ENCODE measurements around the gene CDK16. TPM values are rescaled to one million over a fixed set of nuclear protein-coding genes. Genes with fewer than 3 reads are reported as not detected.

The CDK16 gene
- total and polyA plus RNA-seq, 9 of the 15 experiments (the other 6 are each of a cell fraction or from before 2014, with no cell fraction given) = 3.9 to 104 (median 57.5) TPM

GRCh38 chrX:47247206-47247998, 28.9 kb downstream of the CDK16 start:
- ChIA-PET POLR2A (interaction anchor here (0.6 kb wide), 1 partner anchor 916 kb away, joined by 4 read pairs; no protein-coding TSS in a partner anchor), CTCF (ENCODE audit: low intra/inter-chr PET ratio) (no interaction called here)
- no peaks in the 10 kb centered on the region for H3K79me2 ChIP-seq (ENCODE audit: control insufficient read depth, insufficient read depth, low read length)
- no peaks in the 10 kb centered on the region; a peak in 1 of 5 replicates for H3K4me1 ChIP-seq (replicated peaks in 1 of 2; ENCODE audit: control insufficient read depth in 2 of 2, insufficient read depth in 2 of 2, low read length in 2 of 2)
- no peak overlapping the region for H3K4me3 ChIP-seq
- H2AFZ ChIP-seq (ENCODE audit: low read depth, low read length) = no peak overlapping the region
- WGBS (ENCODE audit: insufficient coverage, low coverage, missing lambda C conversion rate) = 59% methylated on average over 9 of the region's 23 CpGs
- FAIRE-seq = no peak
- H4K20me1 ChIP-seq (replicated peaks; ENCODE audit: control insufficient read depth, insufficient read depth, low read length) = no peaks in the 10 kb centered on the region
- no peaks in the 10 kb centered on the region for H3K27me3 ChIP-seq (ENCODE audit: control insufficient read depth in 2 of 2, insufficient read depth in 2 of 2, low read length in 2 of 2)
- TSS peak; percentile 53 for BruUV-seq (replicated peaks)
- ATAC-seq = no peak
- no peaks in the 10 kb centered on the region for H3K36me3 ChIP-seq (ENCODE audit: control insufficient read depth, insufficient read depth, low read length)
- H3K27ac ChIP-seq (ENCODE audit: extremely low read depth, low read depth, low read length) = no peak overlapping the region
- intact Hi-C loops (cut with micrococcal nuclease) = no loop called here
- no peak for DNase-seq (ENCODE audit: extremely low read depth in 1 of 4, low spot score in 3 of 4)
- no peak overlapping the region for H3K4me2 ChIP-seq (ENCODE audit: insufficient read depth, low read length)
- H3K9me3 ChIP-seq (replicated peaks; ENCODE audit: control insufficient read depth, insufficient read depth, low read depth, low read length) = no peaks in the 10 kb centered on the region
- no peak overlapping the region for H3K9ac ChIP-seq (ENCODE audit: insufficient read depth in 1 of 2, low read depth in 2 of 2, low read length in 2 of 2)
- in situ Hi-C loops (cut with MboI) = no loop called here
- no peaks in the 10 kb centered on the region for H3K9me1 ChIP-seq (ENCODE audit: control insufficient read depth, insufficient read depth, low read length)
- TF ChIP-seq HBP1 (CRISPR knock-in tag; IDR thresholded peaks at IDR 0.05) (no peak), CC2D1A (IDR thresholded peaks at IDR 0.05) (no peak), NBN (IDR thresholded peaks at IDR 0.05; ENCODE audit: low read depth) (no peak), ZMIZ1 (IDR thresholded peaks at IDR 0.05; ENCODE audit: low read depth in 2 of 2, low read length in 2 of 2) (no peak), TOE1 (IDR thresholded peaks at IDR 0.05; ENCODE audit: borderline replicate concordance) (no peak), TOE1 (CRISPR knock-in tag; IDR thresholded peaks at IDR 0.05; ENCODE audit: borderline replicate concordance, low read depth) (no peak), HIVEP1 (CRISPR knock-in tag; IDR thresholded peaks at IDR 0.05) (no peak), HDAC6 (IDR thresholded peaks at IDR 0.05; ENCODE audit: low read depth, low read length) (no peak), ZNF584 (CRISPR knock-in tag; IDR thresholded peaks at IDR 0.05; ENCODE audit: low read depth) (no peak), ARID2 (IDR thresholded peaks at IDR 0.05) (no peak), ZKSCAN8 (CRISPR knock-in tag; IDR thresholded peaks at IDR 0.05) (no peak), EZH2 (IDR thresholded peaks at IDR 0.05; ENCODE audit: borderline replicate concordance, low read depth, low read length) (no peak), IRF2 (CRISPR knock-in tag; IDR thresholded peaks at IDR 0.05) (no peak)
- TF ChIP-seq, protein P1, sequence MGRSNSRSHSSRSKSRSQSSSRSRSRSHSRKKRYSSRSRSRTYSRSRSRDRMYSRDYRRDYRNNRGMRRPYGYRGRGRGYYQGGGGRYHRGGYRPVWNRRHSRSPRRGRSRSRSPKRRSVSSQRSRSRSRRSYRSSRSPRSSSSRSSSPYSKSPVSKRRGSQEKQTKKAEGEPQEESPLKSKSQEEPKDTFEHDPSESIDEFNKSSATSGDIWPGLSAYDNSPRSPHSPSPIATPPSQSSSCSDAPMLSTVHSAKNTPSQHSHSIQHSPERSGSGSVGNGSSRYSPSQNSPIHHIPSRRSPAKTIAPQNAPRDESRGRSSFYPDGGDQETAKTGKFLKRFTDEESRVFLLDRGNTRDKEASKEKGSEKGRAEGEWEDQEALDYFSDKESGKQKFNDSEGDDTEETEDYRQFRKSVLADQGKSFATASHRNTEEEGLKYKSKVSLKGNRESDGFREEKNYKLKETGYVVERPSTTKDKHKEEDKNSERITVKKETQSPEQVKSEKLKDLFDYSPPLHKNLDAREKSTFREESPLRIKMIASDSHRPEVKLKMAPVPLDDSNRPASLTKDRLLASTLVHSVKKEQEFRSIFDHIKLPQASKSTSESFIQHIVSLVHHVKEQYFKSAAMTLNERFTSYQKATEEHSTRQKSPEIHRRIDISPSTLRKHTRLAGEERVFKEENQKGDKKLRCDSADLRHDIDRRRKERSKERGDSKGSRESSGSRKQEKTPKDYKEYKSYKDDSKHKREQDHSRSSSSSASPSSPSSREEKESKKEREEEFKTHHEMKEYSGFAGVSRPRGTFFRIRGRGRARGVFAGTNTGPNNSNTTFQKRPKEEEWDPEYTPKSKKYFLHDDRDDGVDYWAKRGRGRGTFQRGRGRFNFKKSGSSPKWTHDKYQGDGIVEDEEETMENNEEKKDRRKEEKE (IDR thresholded peaks at IDR 0.05; ENCODE audit: borderline replicate concordance in 1 of 2, control insufficient read depth in 1 of 2, low read depth in 2 of 2, low read length in 1 of 2) = no peak
